GM19043 (cell line): ENCODE data around the gene AGPAT4.
"Not testable (repeated sequence)": the region's sequence is repeated elsewhere in the genome, so short reads cannot be mapped to it uniquely, and the experiment has no call there.

Source experiments
- ATAC-seq: cut with Tn5 transposase; IDR thresholded peaks from one replicate; pipeline ENCODE4 v1.9.1; 2021; ENCODE audit warnings: low read depth; ENCODE audit not compliant: unreplicated experiment

The AGPAT4 gene

GRCh38 chr6:161210857-161211256 is 63.0 kb downstream of the AGPAT4 start:
- ATAC-seq, result no peak

GRCh38 chr6:161207200-161207599 is 66.7 kb downstream of the AGPAT4 start:
- ATAC-seq, result no peak

GRCh38 chr6:161204866-161205557 is 68.8 kb downstream of the AGPAT4 start:
- ATAC-seq, result no peak

GRCh38 chr6:161200610-161201370 is 73.1 kb downstream of the AGPAT4 start:
- ATAC-seq, result no peak

GRCh38 chr6:161199850-161200249 is 74.0 kb downstream of the AGPAT4 start:
- ATAC-seq, result no peak

GRCh38 chr6:161198783-161199460 is 74.9 kb downstream of the AGPAT4 start:
- ATAC-seq, result no peak

- ATAC-seq, result no peak
These were observed 75.7 kb downstream of the AGPAT4 start for GRCh38 chr6:161198176-161198575.

GRCh38 chr6:161195386-161195785 is 78.5 kb downstream of the AGPAT4 start:
- ATAC-seq, result no peak

GRCh38 chr6:161194374-161194773 is 79.5 kb downstream of the AGPAT4 start:
- no peak for ATAC-seq

GRCh38 chr6:161192636-161193411 is 81.0 kb downstream of the AGPAT4 start:
- ATAC-seq, result no peak

GRCh38 chr6:161191671-161192070 is 82.2 kb downstream of the AGPAT4 start:
- ATAC-seq, result no peak

GRCh38 chr6:161191007-161191406 is 82.9 kb downstream of the AGPAT4 start:
- no peak for ATAC-seq

- no peak for ATAC-seq
These were observed 84.0 kb downstream of the AGPAT4 start for GRCh38 chr6:161189891-161190290.

GRCh38 chr6:161188547-161189465 is 85.1 kb downstream of the AGPAT4 start:
- no peak for ATAC-seq

- no peak for ATAC-seq
These were observed 87.6 kb downstream of the AGPAT4 start for GRCh38 chr6:161186173-161186769.

- ATAC-seq, result no peak
These were observed 92.7 kb downstream of the AGPAT4 start for GRCh38 chr6:161181121-161181520.

- ATAC-seq, result not testable (repeated sequence)
These were observed 95.7 kb downstream of the AGPAT4 start for GRCh38 chr6:161178155-161178554.

- not testable (repeated sequence) for ATAC-seq
These were observed 97.4 kb downstream of the AGPAT4 start for GRCh38 chr6:161176428-161176827.

- ATAC-seq, result not testable (repeated sequence)
These were observed 101.1 kb downstream of the AGPAT4 start for GRCh38 chr6:161172769-161173168.
